Effector CD8-positive, alpha-beta T cell (primary cell): ENCODE results near the gene PARK7.

Source experiments
- DNase-seq: peaks from one replicate; lab custom pipeline; 2025; lab: John Stamatoyannopoulos, UW

The PARK7 gene

DNA sequence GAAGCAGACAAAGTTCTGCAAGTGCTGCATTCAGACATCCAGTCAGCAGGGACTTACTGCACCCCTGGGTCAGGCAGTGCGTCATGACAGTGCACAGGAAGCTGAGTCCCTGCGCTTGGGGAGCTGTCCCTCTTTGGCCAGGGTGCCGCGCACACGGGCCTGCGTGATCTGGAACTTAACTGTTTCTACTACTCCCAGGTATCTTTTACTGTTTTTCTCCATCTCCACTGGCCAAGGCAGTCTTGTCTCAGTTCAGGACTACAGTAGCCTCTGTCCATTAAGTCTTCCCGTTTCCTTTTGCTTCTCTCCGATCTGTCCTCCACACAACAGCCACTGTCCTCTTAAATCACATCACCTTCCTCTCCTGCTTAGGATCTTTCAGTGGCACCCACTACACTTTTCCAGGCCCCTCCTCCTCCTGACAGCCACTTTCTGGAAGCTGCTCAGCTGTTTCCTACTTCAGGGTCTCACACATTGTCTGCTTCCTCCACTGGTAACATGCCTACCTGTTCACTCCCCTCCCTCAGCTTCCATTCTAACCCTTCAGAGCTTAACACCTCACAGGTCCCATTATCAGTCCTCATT is 48.7 kb downstream of the PARK7 start:
- no peak for DNase-seq

DNA sequence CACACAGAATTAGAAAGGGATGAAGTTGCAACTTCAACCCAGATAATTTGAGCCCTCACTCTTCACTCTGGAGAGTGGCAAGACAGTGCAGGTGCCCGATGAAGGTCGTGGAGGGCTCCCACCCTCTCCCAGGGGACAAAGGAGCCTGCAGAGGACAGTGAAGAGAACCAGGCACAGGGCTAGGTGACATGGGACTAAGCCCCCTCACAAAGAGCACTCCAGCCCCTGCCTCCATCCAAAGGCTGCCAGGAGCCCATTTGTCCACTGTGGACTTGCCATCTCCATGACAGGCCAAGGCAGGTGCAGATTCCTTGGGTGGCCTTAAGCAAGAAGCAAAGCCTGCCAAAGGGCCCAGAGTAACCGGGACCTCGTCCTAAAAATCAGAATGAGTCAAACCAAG is 49.5 kb downstream of the PARK7 start:
- no peak for DNase-seq

DNA sequence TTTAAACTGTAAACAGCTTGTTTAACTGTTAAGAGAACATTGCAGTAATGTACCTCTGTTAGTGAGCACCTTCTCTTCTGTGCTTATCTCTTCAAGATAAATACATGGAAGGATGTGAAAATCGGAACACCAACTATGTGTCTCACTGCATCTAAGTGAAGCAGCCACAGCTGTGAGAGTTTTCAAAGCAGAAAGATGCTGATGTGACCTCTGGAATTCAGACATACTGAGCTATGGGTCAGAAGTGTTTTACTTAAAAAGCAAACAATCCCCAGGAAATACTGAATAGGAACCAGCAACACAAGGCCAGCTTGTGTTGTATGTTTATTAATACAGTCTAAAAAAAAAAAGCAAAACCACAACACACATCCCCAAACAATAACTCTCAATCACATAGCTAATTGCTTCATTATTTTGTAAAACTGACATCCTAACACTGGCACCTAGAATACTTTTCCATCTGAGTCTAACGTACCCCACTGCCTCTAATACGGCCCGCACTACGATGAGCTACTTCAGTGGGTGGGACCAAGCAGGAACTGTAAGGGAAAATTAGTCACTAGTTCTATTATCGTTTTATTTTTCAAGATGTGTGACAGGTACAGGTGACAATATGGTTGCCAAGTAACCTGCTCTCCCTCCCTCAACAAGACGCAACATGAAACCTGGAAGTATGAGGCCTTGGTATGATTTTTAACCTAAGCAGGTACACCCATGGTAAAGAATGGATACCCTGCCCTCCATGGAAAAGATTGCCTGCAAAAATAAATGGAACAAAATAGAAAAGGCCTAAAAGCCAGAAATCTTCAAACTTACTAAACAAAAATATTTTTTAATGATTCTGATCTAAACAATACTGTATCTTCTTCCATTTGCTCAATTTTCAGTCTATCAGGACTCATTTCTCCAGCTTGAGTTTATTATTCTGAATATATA is 50.7 kb downstream of the PARK7 start:
- no peak for DNase-seq

DNA sequence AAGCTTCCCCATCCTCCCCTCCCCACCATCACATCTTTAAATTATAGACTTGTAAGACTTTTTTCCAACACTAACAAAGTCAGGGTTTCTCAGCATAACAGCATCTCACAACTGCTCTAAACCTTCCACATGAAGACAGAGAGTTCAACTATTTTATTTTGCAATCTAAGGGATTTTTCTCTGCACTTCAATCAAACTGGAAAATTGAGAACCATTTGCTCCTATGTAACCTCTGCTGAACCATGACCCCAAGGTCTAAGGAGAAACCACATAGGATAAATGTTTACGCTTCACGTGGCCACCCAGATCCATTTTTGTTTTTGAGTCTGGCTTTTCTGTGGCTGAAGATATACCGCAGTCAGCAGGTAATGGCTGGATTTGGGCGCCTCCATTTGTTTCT is 51.4 kb downstream of the PARK7 start:
- no peak for DNase-seq

DNA sequence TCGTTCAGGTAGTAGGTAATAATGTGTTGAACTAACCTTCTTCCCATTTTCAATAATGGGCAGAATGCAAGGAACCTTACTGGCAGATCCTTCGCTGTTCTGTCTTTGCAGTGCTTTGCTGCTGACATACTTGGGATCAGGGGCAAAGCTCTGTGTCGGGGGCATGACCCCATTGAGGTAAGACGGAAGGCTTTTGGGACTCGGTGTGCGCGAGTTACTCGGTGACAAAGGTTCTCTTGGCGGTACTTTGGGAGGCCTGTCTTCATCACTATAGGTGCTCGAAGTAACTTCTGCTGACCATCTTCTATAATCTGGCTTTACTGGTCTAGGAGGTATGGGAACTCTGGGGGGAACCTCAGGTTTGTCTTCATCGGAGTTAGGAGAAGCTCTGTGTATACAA is 51.9 kb downstream of the PARK7 start:
- DNase-seq, result no peak

DNA sequence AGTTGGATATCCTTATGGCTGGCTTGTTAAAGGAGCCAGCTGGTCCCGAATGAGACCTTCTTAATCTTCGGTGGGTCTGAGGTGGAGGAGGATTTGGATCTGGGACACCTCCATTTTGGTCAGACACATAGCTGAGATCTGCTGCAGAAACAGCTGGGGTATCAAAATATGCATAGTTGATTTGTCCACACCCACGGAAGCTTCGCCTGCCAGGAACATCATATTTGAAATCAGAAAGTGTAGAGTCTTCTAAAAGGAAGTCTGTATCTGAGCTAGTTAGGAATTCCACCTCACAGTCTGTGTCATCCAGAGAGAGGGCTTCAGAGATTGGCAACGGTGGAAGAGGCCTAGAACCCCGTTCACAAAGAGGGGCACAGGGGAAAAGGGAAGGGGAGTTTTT is 52.3 kb downstream of the PARK7 start:
- no peak for DNase-seq

DNA sequence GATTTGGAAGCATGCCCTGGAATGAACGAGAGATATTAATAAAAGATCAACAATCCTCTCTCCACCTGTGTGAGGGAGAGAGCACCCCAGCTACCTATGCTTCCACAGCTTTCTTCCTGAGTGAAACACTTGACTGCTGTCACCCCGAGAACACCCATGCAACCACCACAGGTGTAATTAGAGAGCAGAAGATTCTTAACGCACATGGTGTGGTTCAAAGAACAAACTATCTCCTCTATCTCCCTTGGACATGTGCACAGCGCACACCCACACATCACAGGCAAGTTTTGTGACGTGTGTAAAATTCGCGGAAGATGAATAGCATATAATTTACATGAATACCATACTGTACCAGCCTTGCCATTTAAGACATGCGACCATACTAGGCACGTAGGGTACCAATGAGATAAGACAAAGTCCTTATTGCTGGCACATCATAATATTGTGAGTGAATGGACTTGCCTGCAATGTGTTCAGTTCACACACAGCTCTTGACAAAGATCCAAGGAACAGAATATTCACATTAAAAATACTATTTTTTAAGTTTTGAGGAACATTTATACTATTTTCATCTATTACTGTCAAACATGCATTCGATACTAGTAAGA is 53.0 kb downstream of the PARK7 start:
- DNase-seq, result no peak

DNA sequence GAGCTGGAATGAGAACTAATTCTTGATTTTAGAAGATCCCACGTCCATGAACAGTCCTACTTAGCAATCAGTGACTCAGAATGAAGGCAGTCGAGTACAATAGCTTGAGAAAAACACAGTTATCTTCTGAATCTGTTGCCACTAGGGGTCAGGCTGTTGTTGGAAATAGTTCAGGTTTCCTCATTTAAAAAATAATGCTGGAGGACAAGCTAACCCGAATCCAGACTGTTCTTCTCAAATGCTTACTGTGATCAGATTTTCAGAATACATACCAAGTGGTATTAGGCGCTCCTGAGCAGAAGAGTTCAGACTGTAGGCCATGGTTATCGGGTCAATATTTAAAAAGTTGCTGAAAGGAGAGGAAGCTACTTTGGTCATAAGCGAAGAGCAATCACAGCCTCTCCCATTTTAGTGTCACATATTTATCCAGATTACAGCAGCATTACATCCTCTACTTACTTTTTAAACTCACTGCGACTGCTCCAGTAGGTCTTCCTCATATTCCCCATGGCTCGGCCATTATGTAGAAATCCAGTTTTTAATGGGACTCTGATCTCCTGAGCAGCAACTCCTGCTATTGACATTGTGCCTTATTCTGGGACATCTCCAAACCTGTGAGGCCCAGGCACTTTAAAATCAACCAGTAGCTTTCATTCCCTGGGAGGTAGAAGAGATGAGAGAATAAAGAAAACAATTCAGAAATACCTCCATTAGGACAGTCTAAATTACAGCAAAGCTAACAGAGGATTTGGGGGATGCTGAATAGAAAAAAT is 53.7 kb downstream of the PARK7 start:
- no peak for DNase-seq

DNA sequence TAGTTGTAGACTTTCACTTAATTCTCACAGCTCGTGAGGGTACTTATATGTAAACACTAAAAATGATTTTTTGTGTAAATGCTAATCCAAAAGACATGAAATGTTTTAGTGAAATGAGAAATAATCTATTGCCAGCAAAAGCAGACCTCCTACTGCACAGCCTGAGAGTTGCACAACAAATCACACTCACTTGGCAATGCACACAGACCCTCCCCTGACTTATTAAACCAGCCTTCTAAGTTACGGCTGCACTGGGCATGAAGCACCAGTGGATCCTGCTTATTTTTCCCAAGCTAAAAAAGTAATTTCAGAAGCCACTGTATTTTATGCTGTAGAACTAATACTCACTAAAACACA is 54.3 kb downstream of the PARK7 start:
- DNase-seq, result no peak

DNA sequence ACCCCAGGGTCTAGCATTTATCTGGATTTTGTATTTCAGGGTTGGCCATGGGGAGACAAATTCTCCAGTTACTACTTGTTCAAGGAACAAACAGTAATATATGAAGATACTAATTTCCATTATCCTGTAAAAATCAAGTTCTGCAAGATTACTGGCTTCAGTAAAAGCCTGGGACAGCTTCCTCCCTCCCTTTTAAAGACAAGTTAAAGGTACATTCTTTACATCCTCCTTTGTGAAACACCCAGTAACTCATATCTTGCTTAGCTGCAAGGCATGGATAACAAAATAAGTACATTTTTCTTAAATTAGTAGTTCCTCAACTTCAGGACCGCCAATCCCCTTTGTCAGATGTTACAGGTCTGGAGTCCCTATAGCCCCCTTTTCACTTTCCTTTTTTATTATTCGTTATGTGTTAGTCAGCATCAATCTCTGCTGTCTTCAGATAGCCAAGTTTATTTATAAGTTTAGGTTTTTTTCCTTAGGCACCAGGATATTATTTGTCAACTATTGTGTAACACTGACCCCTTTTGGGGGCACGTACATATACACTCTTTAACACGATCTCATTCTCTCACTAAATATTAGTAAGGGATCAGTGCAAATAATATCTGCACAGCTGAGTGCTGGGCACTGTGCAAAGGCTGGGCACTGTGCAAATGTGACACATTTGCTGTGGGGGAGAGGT is 54.8 kb downstream of the PARK7 start:
- DNase-seq, result no peak

DNA sequence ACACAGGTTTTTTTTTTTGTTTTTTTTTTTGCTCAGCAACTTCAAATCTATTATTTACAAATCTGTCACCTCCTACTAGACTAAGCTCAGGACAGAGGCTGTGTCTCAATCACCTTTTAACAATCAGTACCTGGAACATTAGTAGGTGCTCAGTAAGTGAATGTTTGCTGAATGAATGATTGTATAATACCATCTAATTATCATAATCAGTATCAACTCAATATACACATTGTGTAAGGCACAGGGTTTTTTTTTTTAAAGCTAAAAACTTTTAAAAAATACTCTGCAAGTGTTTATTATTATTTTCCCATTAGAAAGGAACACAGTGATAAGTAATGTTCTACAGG is 55.4 kb downstream of the PARK7 start:
- DNase-seq, result no peak

DNA sequence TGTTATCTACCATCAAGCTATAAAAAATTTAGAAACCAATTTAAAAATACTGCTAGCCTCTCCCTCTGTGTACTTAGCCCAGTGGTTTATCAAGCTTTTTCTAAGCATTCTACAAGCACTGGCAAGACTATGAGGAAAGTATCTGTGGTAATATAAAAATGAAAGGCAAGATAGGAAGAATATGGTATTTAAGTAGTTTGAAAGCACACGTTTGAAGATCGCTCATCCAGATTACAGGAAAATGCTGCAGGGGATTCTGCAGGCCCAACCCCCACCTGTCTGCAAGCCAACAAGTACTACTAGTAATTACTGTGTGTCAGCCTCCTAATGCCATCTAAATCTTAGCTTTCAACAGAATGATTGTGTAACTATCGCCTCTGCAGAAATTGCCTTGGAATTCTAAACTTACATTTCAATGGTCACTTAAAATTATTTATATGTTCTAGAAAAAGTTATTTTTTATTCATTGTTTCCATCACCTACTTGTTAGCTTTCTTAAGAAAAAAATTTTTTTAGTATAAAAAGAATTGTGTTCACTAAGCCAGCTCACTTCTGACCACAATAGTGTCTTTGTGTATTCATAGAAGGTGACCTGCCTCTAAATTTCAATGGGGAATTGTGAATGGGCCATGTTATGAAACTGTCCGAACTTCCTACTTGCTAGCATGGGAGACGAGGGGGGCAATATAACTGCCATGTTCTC is 56.1 kb downstream of the PARK7 start:
- no peak for DNase-seq

DNA sequence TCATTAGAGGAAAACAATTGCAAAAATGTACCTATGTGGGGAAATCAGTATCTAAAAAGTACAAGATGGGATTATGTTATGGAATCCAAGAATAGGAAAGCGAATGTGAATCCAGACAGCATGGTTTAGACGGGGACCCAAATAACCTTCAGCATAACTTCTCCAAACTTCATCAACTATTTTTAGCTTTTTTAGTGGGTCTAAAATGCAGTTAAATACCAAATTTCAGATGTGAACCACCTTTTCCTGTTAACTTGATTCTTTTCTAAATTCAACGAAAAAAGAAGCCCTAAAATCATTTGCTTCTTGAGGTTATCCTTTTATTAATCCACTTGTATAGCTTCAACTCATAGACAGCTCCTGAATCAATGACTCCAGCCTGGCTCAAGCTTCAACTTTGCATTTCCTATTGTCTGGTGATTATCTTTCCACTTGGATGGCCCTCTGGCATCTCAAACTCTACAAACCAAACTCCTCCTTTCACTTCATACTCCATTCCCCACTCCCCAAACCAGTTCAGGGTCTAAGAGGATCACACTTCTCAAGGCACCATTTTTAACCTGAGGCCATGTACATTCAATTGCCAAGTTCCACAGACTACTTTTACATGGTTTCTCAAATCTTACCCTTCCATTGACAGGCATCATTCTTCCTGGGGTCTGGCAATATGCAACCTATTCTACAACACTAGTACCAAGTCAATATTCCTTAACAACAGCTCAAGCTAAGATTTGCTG is 57.1 kb downstream of the PARK7 start:
- no peak for DNase-seq

DNA sequence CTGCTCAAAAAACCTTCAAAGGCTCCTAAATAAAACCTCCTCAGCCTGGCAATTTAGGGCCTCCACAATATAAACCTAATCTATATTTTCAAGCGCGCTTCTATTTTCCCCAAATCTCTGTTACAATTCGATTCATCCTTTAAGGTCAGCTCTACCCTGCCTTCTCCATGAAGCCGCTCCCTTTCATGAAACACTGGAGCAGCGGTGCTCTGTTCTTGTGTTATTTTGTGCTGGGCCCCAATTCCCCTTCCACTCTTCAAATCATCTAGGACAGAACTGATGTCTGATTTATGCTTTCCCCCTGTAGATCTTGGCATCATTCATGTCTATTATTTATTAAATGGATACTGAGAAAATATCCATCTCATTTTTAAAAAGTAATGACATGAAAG is 57.7 kb downstream of the PARK7 start:
- no peak for DNase-seq

DNA sequence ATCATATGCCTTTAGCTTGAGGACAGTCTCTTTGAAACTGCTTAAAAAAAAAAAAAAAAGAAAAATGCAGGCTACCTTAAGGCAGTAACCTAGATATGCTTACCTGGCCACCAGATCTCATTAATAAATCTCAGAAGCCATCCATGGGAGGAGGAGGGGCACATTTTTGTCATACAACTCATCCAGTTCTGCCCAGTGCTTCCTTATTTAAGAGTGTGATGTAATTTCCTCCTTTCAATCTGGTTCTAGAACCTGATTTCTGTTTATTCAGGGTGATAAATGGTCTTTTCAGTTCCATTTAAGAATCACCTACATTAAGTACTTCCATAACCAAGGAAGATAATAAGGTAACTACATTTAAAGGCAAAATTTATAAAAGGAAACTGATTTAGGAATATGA is 58.5 kb downstream of the PARK7 start:
- DNase-seq, result no peak

DNA sequence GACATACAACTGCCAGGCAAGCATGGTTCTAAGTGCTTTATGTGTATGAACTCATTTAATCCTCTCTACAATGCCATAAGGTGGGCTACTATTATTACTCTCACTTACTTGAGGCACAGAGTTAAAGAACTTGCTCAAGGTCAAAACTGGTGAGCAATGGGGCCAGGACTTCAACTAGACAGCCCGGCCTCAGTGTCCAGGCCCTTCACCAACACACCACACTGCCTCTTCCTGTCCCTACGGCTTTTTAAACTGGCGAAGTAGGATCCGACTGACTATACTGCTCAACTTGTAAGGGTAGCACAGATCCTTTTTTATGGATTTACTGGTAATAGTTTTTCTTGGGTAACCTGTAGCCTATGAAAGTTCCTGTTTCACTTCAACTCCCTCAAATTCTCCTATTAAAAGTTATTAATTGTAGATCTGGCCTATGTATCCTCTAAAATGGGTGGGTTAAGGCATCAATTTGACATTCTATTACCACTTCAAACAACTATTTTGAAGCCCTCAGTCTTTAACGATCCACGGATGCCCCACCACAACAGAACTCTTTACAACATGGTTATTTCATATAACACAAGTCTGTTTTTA is 60.3 kb downstream of the PARK7 start:
- DNase-seq, result no peak

DNA sequence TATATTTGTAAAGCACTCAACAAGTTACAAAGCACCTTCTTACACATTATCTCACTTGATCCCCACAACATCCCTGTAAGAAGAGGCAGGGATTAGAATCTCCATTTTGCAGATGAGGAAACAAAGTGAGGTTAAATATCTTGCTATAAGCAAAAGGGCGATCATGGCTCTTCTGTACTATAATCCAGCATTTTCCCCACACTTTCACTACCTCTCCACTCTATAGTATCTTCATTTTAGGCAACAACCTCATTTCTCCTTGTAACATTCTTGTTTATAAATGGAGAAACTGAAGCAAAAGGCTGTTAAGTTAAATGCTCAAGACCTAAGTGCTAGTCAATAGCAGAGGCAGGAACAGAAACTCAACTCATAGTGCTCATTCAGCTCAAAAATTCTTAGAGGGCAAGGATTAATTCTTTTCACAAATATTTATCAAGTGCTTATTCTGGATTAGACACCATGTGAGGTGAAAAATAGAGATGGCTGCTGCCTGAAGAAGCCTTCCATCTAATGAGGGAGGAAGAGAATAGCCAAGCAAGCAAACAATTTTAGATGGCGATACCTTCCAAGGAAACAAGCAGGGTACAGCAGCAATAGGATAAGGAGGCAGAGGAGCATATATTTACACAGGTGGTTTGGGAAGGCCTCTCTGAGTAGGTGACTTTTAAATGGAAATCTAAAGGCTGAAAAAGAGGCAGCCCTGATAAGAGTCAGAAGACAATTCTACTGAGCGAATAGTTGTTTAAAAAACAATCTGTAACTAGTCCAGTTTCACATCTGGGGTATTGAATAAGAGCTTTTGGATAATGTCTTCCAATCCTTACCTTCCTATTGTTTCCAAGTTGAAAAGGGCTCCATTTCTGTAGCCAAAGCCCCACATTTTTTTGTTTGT is 61.1 kb downstream of the PARK7 start:
- DNase-seq, result no peak

DNA sequence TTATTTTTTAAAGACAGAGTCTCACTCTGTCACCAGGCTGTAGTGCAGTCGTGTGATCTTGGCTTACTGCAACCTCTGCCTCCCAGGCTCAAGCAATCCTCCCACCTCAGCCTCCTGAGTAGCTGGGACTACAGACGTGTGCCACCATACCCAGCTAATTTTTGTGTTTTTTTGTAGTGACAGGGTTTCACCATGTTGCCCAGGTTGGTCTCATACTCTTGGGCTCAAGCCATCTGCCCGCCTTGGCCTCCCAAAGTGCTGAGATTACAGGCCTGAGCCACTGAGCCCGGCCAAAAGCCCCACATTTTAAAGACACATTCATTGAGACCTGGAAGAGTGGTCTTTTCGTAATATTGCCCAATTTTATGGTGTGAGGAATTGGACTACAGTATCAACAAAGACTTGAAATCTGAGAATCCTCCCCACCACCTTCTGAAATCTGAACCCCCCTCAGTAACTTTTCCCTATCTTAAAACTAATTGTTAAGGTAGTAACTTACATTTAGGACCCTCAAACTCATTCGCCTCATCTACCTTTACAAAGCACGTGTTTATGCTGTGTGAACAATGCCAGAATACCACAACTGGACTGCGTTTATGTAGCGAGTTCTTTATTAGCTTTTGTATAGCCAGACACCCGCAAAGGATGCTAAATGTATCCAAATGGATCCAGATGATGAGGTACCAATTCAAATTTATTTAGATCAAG is 61.9 kb downstream of the PARK7 start:
- DNase-seq, result no peak

DNA sequence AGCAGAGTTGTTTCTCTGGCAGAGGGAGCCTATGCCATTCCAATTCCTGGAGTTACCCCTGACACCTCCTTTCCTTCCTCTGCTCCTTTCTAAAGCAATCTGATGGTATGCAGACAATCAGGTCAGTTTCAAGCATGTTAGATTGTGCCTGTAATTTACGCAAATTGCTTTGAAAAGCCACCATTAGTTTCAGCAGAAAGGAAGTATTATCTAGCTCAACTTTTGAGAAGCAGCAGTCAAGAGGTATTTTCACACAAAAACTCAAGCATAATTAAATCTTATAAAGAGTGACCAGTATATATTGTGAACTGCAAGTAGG is 62.4 kb downstream of the PARK7 start:
- no peak for DNase-seq
